DMS153 treated with DMSO at 0.1 percent for 48 hours (cell line): ENCODE data around the gene NELL1.
A peak's percentile ranks its signal among the peaks of the same experiment; 100 is the strongest.

ENCODE experiments used
- DNase-seq: peaks from one replicate; lab custom pipeline; 2025; ENCODE audit not compliant: unreplicated experiment; lab: John Stamatoyannopoulos, UW

Gene NELL1

GRCh38 chr11:20668844-20669819, at the start of gene NELL1:
NELL1 (plus strand) TSS chr11:20669586.
- DNase-seq: no peak

GRCh38 chr11:20620988-20621387, 48.4 kb upstream of the NELL1 start:
- DNase-seq: no peak

- no peak for DNase-seq
Measured at GRCh38 chr11:20621679-20622078, 47.7 kb upstream of the NELL1 start.

GRCh38 chr11:20623252-20623651, 46.1 kb upstream of the NELL1 start:
- no peak for DNase-seq

GRCh38 chr11:20626279-20626678, 43.1 kb upstream of the NELL1 start:
- no peak for DNase-seq

GRCh38 chr11:20627026-20627425, 42.4 kb upstream of the NELL1 start:
- DNase-seq: no peak

- DNase-seq: no peak
Measured at GRCh38 chr11:20627701-20628100, 41.7 kb upstream of the NELL1 start.

- peak; percentile 25 for DNase-seq
Measured at GRCh38 chr11:20631519-20632168, 37.7 kb upstream of the NELL1 start.

GRCh38 chr11:20632169-20632532, 37.2 kb upstream of the NELL1 start:
- no peak for DNase-seq

GRCh38 chr11:20634044-20634443, 35.3 kb upstream of the NELL1 start:
- DNase-seq: no peak

GRCh38 chr11:20634781-20635180, 34.6 kb upstream of the NELL1 start:
- no peak for DNase-seq

GRCh38 chr11:20638074-20638473, 31.3 kb upstream of the NELL1 start:
- no peak for DNase-seq

- no peak for DNase-seq
Measured at GRCh38 chr11:20639688-20640087, 29.7 kb upstream of the NELL1 start.

- no peak for DNase-seq
Measured at GRCh38 chr11:20640401-20640800, 29.0 kb upstream of the NELL1 start.

- no peak for DNase-seq
Measured at GRCh38 chr11:20644360-20644759, 25.0 kb upstream of the NELL1 start.

- peak; percentile 45 for DNase-seq
Measured at GRCh38 chr11:20647976-20648565, 21.3 kb upstream of the NELL1 start.

GRCh38 chr11:20652150-20652806, 17.1 kb upstream of the NELL1 start:
- no peak for DNase-seq

- no peak for DNase-seq
Measured at GRCh38 chr11:20654038-20654437, 15.3 kb upstream of the NELL1 start.

GRCh38 chr11:20656901-20657300, 12.5 kb upstream of the NELL1 start:
- DNase-seq: no peak

GRCh38 chr11:20658135-20658534, 11.3 kb upstream of the NELL1 start:
- DNase-seq: no peak

- DNase-seq: no peak
Measured at GRCh38 chr11:20661445-20661844, 7.9 kb upstream of the NELL1 start.
